22Rv1 (cell line): ENCODE data around the gene GOLGA6D.
"Not testable (repeated sequence)": the region's sequence is repeated elsewhere in the genome, so short reads cannot be mapped to it uniquely, and the experiment has no call there.

Experiments used
- H3K27ac ChIP-seq: fragments of 450-650 bp; 2 replicates; pipeline ENCODE4 v1.5.1; 2017
- ZFX ChIP-seq: fragments of 450-650 bp; IDR thresholded peaks from 2 replicates; pipeline ENCODE4 v1.6.1; 2017; ENCODE audit warnings: antibody characterized with exemption, borderline replicate concordance
- TF ChIP-seq, protein P1 (sequence below): fragments of 450-650 bp; IDR thresholded peaks from 2 replicates; pipeline ENCODE4 v1.5.1; 2017; ENCODE audit warnings: mild to moderate bottlenecking

GOLGA6D gene

DNA sequence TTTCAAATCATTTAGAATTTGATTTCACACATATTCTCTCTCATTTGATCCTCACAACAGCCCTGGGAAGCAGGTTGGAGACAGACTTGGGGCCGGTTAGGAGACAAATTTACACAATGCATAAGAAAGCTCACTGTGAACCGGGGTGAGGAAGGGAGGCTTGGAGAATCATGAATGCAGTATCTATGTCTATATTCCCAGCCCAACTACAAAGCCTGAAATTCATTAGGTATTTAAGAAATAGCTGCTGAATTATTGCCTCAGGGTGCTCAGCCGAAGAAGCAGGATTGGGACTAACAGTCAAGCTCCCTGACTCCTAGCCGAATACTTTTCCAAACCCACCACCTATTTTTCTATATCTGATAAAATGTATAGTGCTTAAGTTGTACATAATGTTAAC, 32.9 kb upstream of the GOLGA6D start:
- TF ChIP-seq, protein P1, sequence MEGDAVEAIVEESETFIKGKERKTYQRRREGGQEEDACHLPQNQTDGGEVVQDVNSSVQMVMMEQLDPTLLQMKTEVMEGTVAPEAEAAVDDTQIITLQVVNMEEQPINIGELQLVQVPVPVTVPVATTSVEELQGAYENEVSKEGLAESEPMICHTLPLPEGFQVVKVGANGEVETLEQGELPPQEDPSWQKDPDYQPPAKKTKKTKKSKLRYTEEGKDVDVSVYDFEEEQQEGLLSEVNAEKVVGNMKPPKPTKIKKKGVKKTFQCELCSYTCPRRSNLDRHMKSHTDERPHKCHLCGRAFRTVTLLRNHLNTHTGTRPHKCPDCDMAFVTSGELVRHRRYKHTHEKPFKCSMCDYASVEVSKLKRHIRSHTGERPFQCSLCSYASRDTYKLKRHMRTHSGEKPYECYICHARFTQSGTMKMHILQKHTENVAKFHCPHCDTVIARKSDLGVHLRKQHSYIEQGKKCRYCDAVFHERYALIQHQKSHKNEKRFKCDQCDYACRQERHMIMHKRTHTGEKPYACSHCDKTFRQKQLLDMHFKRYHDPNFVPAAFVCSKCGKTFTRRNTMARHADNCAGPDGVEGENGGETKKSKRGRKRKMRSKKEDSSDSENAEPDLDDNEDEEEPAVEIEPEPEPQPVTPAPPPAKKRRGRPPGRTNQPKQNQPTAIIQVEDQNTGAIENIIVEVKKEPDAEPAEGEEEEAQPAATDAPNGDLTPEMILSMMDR = no peak
- TF ChIP-seq ZFX = no peak
- H3K27ac ChIP-seq = no peak overlapping the region

- H3K27ac ChIP-seq = not testable (repeated sequence)
Measured at GRCh38 chr15:75251343-75251742, 31.3 kb upstream of the GOLGA6D start.

GRCh38 chr15:75252285-75252684, 30.4 kb upstream of the GOLGA6D start:
- H3K27ac ChIP-seq = not testable (repeated sequence)

GRCh38 chr15:75258034-75258433, 24.6 kb upstream of the GOLGA6D start, which contains the start of gene GOLGA6C:
Gene GOLGA6C, plus strand, starts transcription at chr15:75258334. Its CDS starts 265 bp downstream, at chr15:75258599.
- not testable (repeated sequence) for H3K27ac ChIP-seq

GRCh38 chr15:75258620-75259343, 23.9 kb upstream of the GOLGA6D start:
- not testable (repeated sequence) for H3K27ac ChIP-seq

GRCh38 chr15:75259873-75260272, 22.8 kb upstream of the GOLGA6D start:
- H3K27ac ChIP-seq = not testable (repeated sequence)

DNA sequence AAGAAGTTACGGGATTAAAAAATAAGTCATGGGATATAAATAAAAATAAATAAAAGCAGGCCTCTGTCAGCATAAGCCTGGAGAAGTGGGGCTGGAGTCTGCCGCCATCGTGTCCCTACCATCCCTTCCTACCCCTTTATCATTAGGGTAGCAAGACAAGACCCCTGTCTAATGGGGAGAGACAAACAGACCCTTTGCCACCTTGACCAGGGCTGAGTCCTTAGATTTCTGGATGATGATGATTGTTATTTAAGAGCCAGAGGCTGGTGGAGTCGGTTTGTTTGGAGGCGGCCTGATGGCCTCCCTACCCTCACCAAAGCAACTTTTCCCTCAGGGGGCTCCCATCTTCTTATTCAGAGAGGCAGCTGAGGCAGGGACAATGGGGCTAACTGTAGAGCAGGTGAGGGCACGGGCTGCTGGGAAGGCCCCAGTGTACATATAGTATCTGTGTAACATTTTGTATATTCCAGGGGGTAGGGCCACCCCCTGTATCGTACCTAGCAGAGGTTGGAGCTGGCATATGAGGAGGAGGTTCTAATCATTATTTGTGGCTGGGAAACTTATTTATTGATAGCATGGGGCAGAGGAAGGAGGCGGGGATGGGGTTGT, 8.8 kb upstream of the GOLGA6D start:
- H3K27ac ChIP-seq = not testable (repeated sequence)

- not testable (repeated sequence) for H3K27ac ChIP-seq
- TF ChIP-seq, protein P1 = peak; percentile 95
Measured at GRCh38 chr15:75274509-75275107, 8.0 kb upstream of the GOLGA6D start.

- not testable (repeated sequence) for H3K27ac ChIP-seq
Measured at GRCh38 chr15:75275617-75276016, 7.0 kb upstream of the GOLGA6D start.

GRCh38 chr15:75278497-75278896, 4.1 kb upstream of the GOLGA6D start:
- H3K27ac ChIP-seq = not testable (repeated sequence)

GRCh38 chr15:75284152-75284551, 1.5 kb downstream of the GOLGA6D start:
- not testable (repeated sequence) for H3K27ac ChIP-seq

- not testable (repeated sequence) for H3K27ac ChIP-seq
Measured at GRCh38 chr15:75293660-75294059, 11.0 kb downstream of the GOLGA6D start.

DNA sequence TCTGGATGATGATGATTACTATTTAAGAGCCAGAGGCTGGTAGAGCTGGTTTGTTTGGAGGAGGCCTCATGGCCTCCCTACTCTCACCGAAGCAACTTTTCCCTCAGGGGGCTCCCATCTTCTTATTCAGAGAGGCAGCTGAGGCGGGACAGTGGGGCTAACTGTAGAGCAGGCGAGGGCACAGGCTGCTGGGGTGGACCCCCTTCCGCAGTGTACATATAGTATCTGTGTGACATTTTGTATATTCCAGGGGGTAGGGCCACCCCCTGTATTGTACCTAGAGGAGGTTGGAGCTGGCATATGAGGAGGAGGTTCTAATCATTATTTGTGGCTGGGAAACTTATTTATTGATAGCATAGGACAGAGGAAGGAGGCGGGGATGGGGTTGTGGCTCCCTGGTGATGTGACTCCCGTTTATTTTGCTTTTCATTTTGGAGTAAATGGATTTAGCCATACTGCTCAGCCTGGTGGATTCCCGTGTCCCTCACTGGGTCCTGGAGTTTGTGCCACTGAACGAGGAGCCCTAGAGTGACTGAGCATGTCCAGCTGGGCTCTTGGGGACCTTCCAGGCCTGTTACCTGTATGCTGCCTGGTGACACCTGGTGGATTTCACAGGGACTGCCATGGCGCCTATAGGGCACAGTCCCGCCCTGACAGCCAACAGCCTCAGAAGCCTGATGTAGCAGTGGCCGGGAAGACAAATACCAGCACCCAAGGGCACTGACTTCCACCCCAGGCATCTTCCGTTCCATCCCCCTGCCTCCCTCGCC, 16.1 kb downstream of the GOLGA6D start:
- not testable (repeated sequence) for H3K27ac ChIP-seq
